Measurements from ENCODE around the gene ETF1. TPM values are rescaled to one million over a fixed set of nuclear protein-coding genes. Genes with fewer than 3 reads are reported as not detected.
A peak's percentile ranks its signal among the peaks of the same experiment; 100 is the strongest.

The ETF1 gene
- total RNA-seq, 2 donors from 2014 or later = 106 to 109 TPM

GRCh38 chr5:138538943-138539627, 4.0 kb downstream of the ETF1 start:
- Histone ChIP-seq H3K36me3 (ENCODE audit: control insufficient read depth, insufficient read depth, low read length) (peaks cover 65% of the 10 kb centered on the region), H3K9me3 (ENCODE audit: control insufficient read depth, low read length) (no peaks in the 10 kb centered on the region), H3K4me1 (ENCODE audit: control insufficient read depth, insufficient read depth, low read length) (peaks cover 11% of the 10 kb centered on the region), H3K4me3 (ENCODE audit: low read length) (no peak overlapping the region), H3K27me3 (ENCODE audit: control insufficient read depth, insufficient read depth, low read length, poor library complexity, severe bottlenecking) (no peaks in the 10 kb centered on the region), H3K9ac (ENCODE audit: extremely low read depth, low read length, poor library complexity, severe bottlenecking) (no peak overlapping the region), H3K27ac (ENCODE audit: low read depth, low read length) (no peak overlapping the region)
- Mint-ChIP-seq H3K27ac (no peak overlapping the region), H3K9me3 (no peaks in the 10 kb centered on the region), H3K36me3 (ENCODE audit: low read depth) (peaks cover 37% of the 10 kb centered on the region), H3K27me3 (ENCODE audit: insufficient read depth) (no peaks in the 10 kb centered on the region), H3K4me3 (no peak overlapping the region), H3K4me1 (peaks cover 10% of the 10 kb centered on the region)
- no peak for TF ChIP-seq CTCF (conservative IDR thresholded peaks at IDR 0.05)
- no peak for DNase-seq
- WGBS, 2 experiments (ENCODE audit: insufficient coverage in 1 of 2, insufficient read length in 1 of 2) = 93% methylated on average over 2 of the region's 2 CpGs; no CpG with 5 or more reads in 1 of the 2 experiments

GRCh38 chr5:138536665-138537315, 6.2 kb downstream of the ETF1 start:
- peak; percentile 68 for TF ChIP-seq CTCF (conservative IDR thresholded peaks at IDR 0.05)
- Mint-ChIP-seq H3K27ac (no peak overlapping the region), H3K36me3 (ENCODE audit: low read depth) (peaks cover 57% of the 10 kb centered on the region), H3K9me3 (no peaks in the 10 kb centered on the region), H3K4me3 (no peak overlapping the region), H3K4me1 (peaks cover 5% of the 10 kb centered on the region), H3K27me3 (ENCODE audit: insufficient read depth) (no peaks in the 10 kb centered on the region)
- Histone ChIP-seq H3K9ac (ENCODE audit: extremely low read depth, low read length, poor library complexity, severe bottlenecking) (no peak overlapping the region), H3K9me3 (ENCODE audit: control insufficient read depth, low read length) (no peaks in the 10 kb centered on the region), H3K27ac (ENCODE audit: low read depth, low read length) (no peak overlapping the region), H3K27me3 (ENCODE audit: control insufficient read depth, insufficient read depth, low read length, poor library complexity, severe bottlenecking) (no peaks in the 10 kb centered on the region), H3K36me3 (ENCODE audit: control insufficient read depth, insufficient read depth, low read length) (peaks cover 87% of the 10 kb centered on the region), H3K4me1 (ENCODE audit: control insufficient read depth, insufficient read depth, low read length) (peaks cover 11% of the 10 kb centered on the region), H3K4me3 (ENCODE audit: low read length) (no peak overlapping the region)
- DNase-seq = peak; percentile 61
- WGBS, 2 experiments (ENCODE audit: insufficient coverage in 1 of 2, insufficient read length in 1 of 2) = 73 to 85% methylated on average over 2 to 4 of the region's 4 CpGs

- Mint-ChIP-seq H3K27me3 (ENCODE audit: insufficient read depth) (no peaks in the 10 kb centered on the region), H3K27ac (no peak overlapping the region), H3K9me3 (no peaks in the 10 kb centered on the region), H3K36me3 (ENCODE audit: low read depth) (peaks cover 62% of the 10 kb centered on the region), H3K4me3 (no peak overlapping the region), H3K4me1 (no peaks in the 10 kb centered on the region)
- Histone ChIP-seq H3K4me1 (ENCODE audit: control insufficient read depth, insufficient read depth, low read length) (peaks cover 7% of the 10 kb centered on the region), H3K9ac (ENCODE audit: extremely low read depth, low read length, poor library complexity, severe bottlenecking) (no peak overlapping the region), H3K4me3 (ENCODE audit: low read length) (no peak overlapping the region), H3K9me3 (ENCODE audit: control insufficient read depth, low read length) (no peaks in the 10 kb centered on the region), H3K27me3 (ENCODE audit: control insufficient read depth, insufficient read depth, low read length, poor library complexity, severe bottlenecking) (no peaks in the 10 kb centered on the region), H3K36me3 (ENCODE audit: control insufficient read depth, insufficient read depth, low read length) (peaks cover 88% of the 10 kb centered on the region), H3K27ac (ENCODE audit: low read depth, low read length) (no peak overlapping the region)
- DNase-seq = no peak
- no peak for TF ChIP-seq CTCF (conservative IDR thresholded peaks at IDR 0.05)
- 78% methylated on average over 2 of the region's 2 CpGs; no CpG with 5 or more reads in 1 of the 2 experiments for WGBS, 2 experiments (ENCODE audit: insufficient coverage in 1 of 2, insufficient read length in 1 of 2)
Measured at GRCh38 chr5:138536215-138536614, 6.8 kb downstream of the ETF1 start.

Measured in endodermal cell (in vitro differentiated cells).